Right cardiac atrium (tissue), 5 donors: ENCODE results near the gene RASA4B. TPM values are rescaled to one million over a fixed set of nuclear protein-coding genes. Genes with fewer than 3 reads are reported as not detected.

Experiments
- microRNA-seq, 2 donors: library from miRNA; unstranded; fragments of <30 nt; microRNA quantifications; one replicate each; pipeline ENCODE4 v1.2.0, GENCODE V29; 2020 to 2021
- polyA plus RNA-seq: library from polyadenylated mRNA; stranded (reverse); fragments of 200-250 nt; gene quantifications from one replicate; pipeline ENCODE4 v1.2.3, GENCODE V29; 2013
- total RNA-seq, 4 donors: library from RNA; stranded (reverse); fragmentation: NEBNext Ultra II Directional; extraction: Animal tissue kit (Norgen Biotek cat#: 25700); gene quantifications; one replicate each; pipeline ENCODE4 v1.2.1, GENCODE V29; 2021
- donor health status: healthy with polysubstance abuse.
- donor health status: DM: no; HTN: yes; CAD: no.
- donor health status: DM: no; HTN: no; CAD: no.
- donor health status: DM: no; HTN: yes; CAD: no; lungs with severe emphysema.
- donor health status: DM: yes; HTN: yes; CAD: no.

The RASA4B gene
- total and polyA plus RNA-seq, 5 donors, result 3.8 to 12.8 (median 8.5) TPM

Small RNAs within 50 kb of the gene (microRNA-seq; reads per million reads assigned to microRNA genes)
- gene MIR4467, result 0 reads per million in 2 donors
- 0.54 to 2.1 reads per million in 2 donors for gene MIR5090

Other genes starting within 250 kb of the RASA4B start
- gene SH2B2, start 230.9 kb downstream of the RASA4B start, total RNA-seq, result 1 to 10 TPM in 2 of 4 donors, under 1 TPM in 2; 0.49 to 2.8 (median 1.2) TPM
- 0.84 TPM for gene SH2B2, start 230.9 kb downstream of the RASA4B start, polyA plus RNA-seq
- gene SPDYE6, start 161.3 kb downstream of the RASA4B start, total RNA-seq, result not detected
- gene SPDYE6, start 161.3 kb downstream of the RASA4B start, polyA plus RNA-seq, result 0.18 TPM
- 10 to 100 TPM; 14.6 to 20.5 (median 15.3) TPM for gene PRKRIP1, start 121.4 kb downstream of the RASA4B start, total RNA-seq
- 17.7 TPM for gene PRKRIP1, start 121.4 kb downstream of the RASA4B start, polyA plus RNA-seq
- 1 to 10 TPM; 3.6 to 7.4 (median 4.8) TPM for gene ORAI2, start 84.2 kb downstream of the RASA4B start, total RNA-seq
- 2.9 TPM for gene ORAI2, start 84.2 kb downstream of the RASA4B start, polyA plus RNA-seq
- gene ALKBH4, start 52.9 kb downstream of the RASA4B start, total RNA-seq, result 1 to 10 TPM; 7.6 to 9.2 (median 8.3) TPM
- gene ALKBH4, start 52.9 kb downstream of the RASA4B start, polyA plus RNA-seq, result 7.3 TPM
- 10 to 100 TPM in 3 of 4 donors, 1 to 10 TPM in 1; 9.7 to 14.2 (median 11.0) TPM for gene LRWD1, start 52.8 kb downstream of the RASA4B start, total RNA-seq
- gene LRWD1, start 52.8 kb downstream of the RASA4B start, polyA plus RNA-seq, result 8.5 TPM
- 10 to 100 TPM; 51.0 to 63.0 (median 58.8) TPM for gene POLR2J, start 38.9 kb downstream of the RASA4B start, total RNA-seq
- 176 TPM for gene POLR2J, start 38.9 kb downstream of the RASA4B start, polyA plus RNA-seq
- 1 to 10 TPM; 3.4 to 8.3 (median 7.2) TPM for gene UPK3BL2, start 25.9 kb upstream of the RASA4B start, total RNA-seq
- gene UPK3BL2, start 25.9 kb upstream of the RASA4B start, polyA plus RNA-seq, result 2.7 TPM
- gene SPDYE2, start 33.4 kb upstream of the RASA4B start, total RNA-seq, result not detected
- 0.09 TPM for gene SPDYE2, start 33.4 kb upstream of the RASA4B start, polyA plus RNA-seq
- 10 to 100 TPM; 10.2 to 17.3 (median 12.3) TPM for gene POLR2J3, start 54.8 kb upstream of the RASA4B start, total RNA-seq
- gene POLR2J3, start 54.8 kb upstream of the RASA4B start, polyA plus RNA-seq, result 54.8 TPM
- 10 to 100 TPM; 10.5 to 27.2 (median 22.7) TPM for gene RASA4, start 99.0 kb upstream of the RASA4B start, total RNA-seq
- 14.2 TPM for gene RASA4, start 99.0 kb upstream of the RASA4B start, polyA plus RNA-seq
- 10 to 100 TPM in 2 of 4 donors, 1 to 10 TPM in 2; 5.1 to 22.6 (median 9.9) TPM for gene UPK3BL1, start 125.0 kb upstream of the RASA4B start, total RNA-seq
- gene UPK3BL1, start 125.0 kb upstream of the RASA4B start, polyA plus RNA-seq, result 24.2 TPM
- not detected for gene SPDYE2B, start 132.5 kb upstream of the RASA4B start, total RNA-seq
- gene SPDYE2B, start 132.5 kb upstream of the RASA4B start, polyA plus RNA-seq, result not detected
- 1 to 10 TPM; 3.5 to 5.1 (median 4.1) TPM for gene POLR2J2, start 153.9 kb upstream of the RASA4B start, total RNA-seq
- gene POLR2J2, start 153.9 kb upstream of the RASA4B start, polyA plus RNA-seq, result 2.8 TPM
- 1 to 10 TPM; 5.6 to 7.5 (median 6.6) TPM for gene FAM185A, start 231.2 kb upstream of the RASA4B start, total RNA-seq
- gene FAM185A, start 231.2 kb upstream of the RASA4B start, polyA plus RNA-seq, result 4.2 TPM